Measurements from ENCODE around the gene TMEM176A.
"Not testable (repeated sequence)": the region's sequence is repeated elsewhere in the genome, so short reads cannot be mapped to it uniquely, and the experiment has no call there.

TMEM176A gene

GRCh38 chr7:150788474-150789269 is 11.9 kb upstream of the TMEM176A start:
- DNase-seq, result no peak

- no peak for DNase-seq
These were observed 10.0 kb upstream of the TMEM176A start for GRCh38 chr7:150790416-150791075.

- DNase-seq, result no peak
These were observed 9.3 kb upstream of the TMEM176A start for GRCh38 chr7:150791304-150791703.

- DNase-seq, result no peak
These were observed 8.7 kb upstream of the TMEM176A start for GRCh38 chr7:150791746-150792452.

- no peak for DNase-seq
These were observed 6.9 kb upstream of the TMEM176A start for GRCh38 chr7:150793569-150794238.

- DNase-seq, result no peak
These were observed 2.9 kb upstream of the TMEM176A start for GRCh38 chr7:150797661-150798060.

GRCh38 chr7:150799156-150799555 is 1.4 kb upstream of the TMEM176A start:
- DNase-seq, result no peak

GRCh38 chr7:150799741-150800580 is 608 bp upstream of the TMEM176A start, which contains the start of gene TMEM176B:
Gene TMEM176B, minus strand, starts transcription at chr7:150800364. Its CDS starts 3,795 bp downstream, at chr7:150796569.
- DNase-seq, result no peak

GRCh38 chr7:150801242-150801945 is 825 bp downstream of the TMEM176A start:
- DNase-seq, result no peak

- no peak for DNase-seq
These were observed 1.6 kb downstream of the TMEM176A start for GRCh38 chr7:150801946-150802771.

GRCh38 chr7:150803161-150803860 is 2.7 kb downstream of the TMEM176A start:
- no peak for DNase-seq

GRCh38 chr7:150804802-150805201 is 4.2 kb downstream of the TMEM176A start:
- no peak for DNase-seq

- no peak for DNase-seq
These were observed 5.3 kb downstream of the TMEM176A start for GRCh38 chr7:150805864-150806263.

GRCh38 chr7:150806454-150806853 is 5.9 kb downstream of the TMEM176A start:
- DNase-seq, result no peak

- DNase-seq, result no peak
These were observed 6.3 kb downstream of the TMEM176A start for GRCh38 chr7:150806863-150807262.

GRCh38 chr7:150807616-150808438 is 7.3 kb downstream of the TMEM176A start:
- DNase-seq, result not testable (repeated sequence)

- no peak for DNase-seq
These were observed 13.9 kb downstream of the TMEM176A start for GRCh38 chr7:150814328-150815001.

- no peak for DNase-seq
These were observed 18.4 kb downstream of the TMEM176A start for GRCh38 chr7:150818971-150819370.
